HG03139 (cell line): ENCODE data around the gene GAMT.

Experiments
- ATAC-seq: cut with Tn5 transposase; IDR thresholded peaks from one replicate; pipeline ENCODE4 v1.9.1; 2021; ENCODE audit not compliant: unreplicated experiment

Gene GAMT

GRCh38 chr19:1369214-1369805, 32.0 kb downstream of the GAMT start:
- no peak for ATAC-seq

- no peak for ATAC-seq
Observed at GRCh38 chr19:1366899-1367870, 34.2 kb downstream of the GAMT start.

GRCh38 chr19:1366296-1366695, 35.0 kb downstream of the GAMT start:
- no peak for ATAC-seq

GRCh38 chr19:1365319-1366269, 35.7 kb downstream of the GAMT start:
- no peak for ATAC-seq

GRCh38 chr19:1364070-1364704, 37.2 kb downstream of the GAMT start:
- no peak for ATAC-seq

- no peak for ATAC-seq
Observed at GRCh38 chr19:1363599-1363998, 37.7 kb downstream of the GAMT start.

GRCh38 chr19:1362387-1363257, 38.7 kb downstream of the GAMT start:
- no peak for ATAC-seq

- no peak for ATAC-seq
Observed at GRCh38 chr19:1361601-1362386, 39.5 kb downstream of the GAMT start.

- ATAC-seq = no peak
Observed at GRCh38 chr19:1360818-1361461, 40.4 kb downstream of the GAMT start.

GRCh38 chr19:1360126-1360817, 41.1 kb downstream of the GAMT start:
- ATAC-seq = no peak

- no peak for ATAC-seq
Observed at GRCh38 chr19:1357531-1358109, 43.7 kb downstream of the GAMT start.

GRCh38 chr19:1356508-1356865, 44.9 kb downstream of the GAMT start:
- ATAC-seq = no peak

- no peak for ATAC-seq
Observed at GRCh38 chr19:1355568-1356507, 45.5 kb downstream of the GAMT start.

- no peak for ATAC-seq
Observed at GRCh38 chr19:1354970-1355567, 46.3 kb downstream of the GAMT start.

- ATAC-seq = no peak
Observed at GRCh38 chr19:1353144-1353543, 48.2 kb downstream of the GAMT start.

GRCh38 chr19:1351381-1351851, 49.9 kb downstream of the GAMT start:
- ATAC-seq = no peak
